ENCODE results near the gene ADAR.

The ADAR gene

GRCh38 chr1:154550070-154550469 is 57.9 kb downstream of the ADAR start:
- no peak for TF ChIP-seq CTCF (IDR thresholded peaks at IDR 0.05; ENCODE audit: low read depth, low read length, missing control alignments)
- no peak overlapping the region for H3K4me3 ChIP-seq (ENCODE audit: low read depth, low read length)
- DNase-seq (ENCODE audit: low read depth): no peak

GRCh38 chr1:154549202-154549770 is 58.7 kb downstream of the ADAR start:
- H3K4me3 ChIP-seq (ENCODE audit: low read depth, low read length): no peak overlapping the region
- no peak for TF ChIP-seq CTCF (IDR thresholded peaks at IDR 0.05; ENCODE audit: low read depth, low read length, missing control alignments)

GRCh38 chr1:154548028-154548427 is 60.0 kb downstream of the ADAR start:
- no peak for DNase-seq (ENCODE audit: low read depth)
- H3K4me3 ChIP-seq (ENCODE audit: low read depth, low read length): no peak overlapping the region
- no peak for TF ChIP-seq CTCF (IDR thresholded peaks at IDR 0.05; ENCODE audit: low read depth, low read length, missing control alignments)

More at GRCh38 chr1:154549202-154549770, 58.7 kb downstream of the ADAR start:
- no peak for DNase-seq (ENCODE audit: low read depth)

- TF ChIP-seq CTCF (IDR thresholded peaks at IDR 0.05; ENCODE audit: low read depth, low read length, missing control alignments): no peak
Measured at GRCh38 chr1:154547105-154547732, 60.8 kb downstream of the ADAR start.

GRCh38 chr1:154546264-154547063 is 61.5 kb downstream of the ADAR start:
- DNase-seq (ENCODE audit: low read depth): peak; percentile 18
- peak; percentile 86 for TF ChIP-seq CTCF (IDR thresholded peaks at IDR 0.05; ENCODE audit: low read depth, low read length, missing control alignments)
- no peak overlapping the region for H3K4me3 ChIP-seq (ENCODE audit: low read depth, low read length)

More at GRCh38 chr1:154547105-154547732, 60.8 kb downstream of the ADAR start:
- DNase-seq (ENCODE audit: low read depth): no peak
- H3K4me3 ChIP-seq (ENCODE audit: low read depth, low read length): no peak overlapping the region

- DNase-seq (ENCODE audit: low read depth): no peak
- no peak for TF ChIP-seq CTCF (IDR thresholded peaks at IDR 0.05; ENCODE audit: low read depth, low read length, missing control alignments)
- H3K4me3 ChIP-seq (ENCODE audit: low read depth, low read length): no peak overlapping the region
Measured at GRCh38 chr1:154541231-154541630, 66.8 kb downstream of the ADAR start.

Measured in GM12864 (cell line).